ENCODE data around the gene CTRL. TPM values are rescaled to one million over a fixed set of nuclear protein-coding genes. Genes with fewer than 3 reads are reported as not detected.

CTRL gene
- total RNA-seq = under 1 TPM in 3 of 6 experiments, not detected in 3; 0.12 to 0.49 (median 0.44) TPM
- long read RNA-seq = 0 reads

GRCh38 chr16:67931712-67932461 is at the start of gene CTRL:
CTRL (minus strand) TSS chr16:67931862; CDS start chr16:67931852, 10 bp downstream.
- intact Hi-C loops (cut with DNase I) = no loop called here
- Histone ChIP-seq H3K4me1 (peaks cover 0 to 9% (median 3%) of the 10 kb centered on the region in 4 donors), H3K4me3 (no peak within 1 kb of the TSS), H3K9me3 (no peaks in the 10 kb centered on the region), H3K36me3 (peaks cover 0 to 4% (median 1%) of the 10 kb centered on the region in 4 donors), H3K27me3 (no peaks in the 10 kb centered on the region), H3K27ac (no peak within 1 kb of the TSS)
- DNase-seq (no peak), ATAC-seq (no peak)
- TF ChIP-seq POLR2A (IDR thresholded peaks at IDR 0.05) (no peak), CTCF (IDR thresholded peaks at IDR 0.05) (no peak)
- WGBS (ENCODE audit: insufficient coverage, low coverage, low lambda C conversion rate, missing lambda C conversion rate) = 100% methylated on average over 1 of the region's 15 CpGs

GRCh38 chr16:67979955-67980678 is 48.5 kb upstream of the CTRL start, which contains the start of gene DPEP3:
DPEP3 (minus strand) TSS chr16:67980499; CDS start chr16:67980380, 119 bp downstream.
- Histone ChIP-seq H3K4me1 (no peaks in the 10 kb centered on the region), H3K4me3 (no peak within 1 kb of the TSS), H3K9me3 (no peaks in the 10 kb centered on the region), H3K27ac (no peak within 1 kb of the TSS), H3K36me3 (no peaks in the 10 kb centered on the region), H3K27me3 (no peaks in the 10 kb centered on the region)
- 49% methylated on average over 25 of the region's 62 CpGs for WGBS (ENCODE audit: insufficient coverage, low coverage, low lambda C conversion rate, missing lambda C conversion rate)
- peak in 3 of 4 donors; percentile 3 to 15 (median 7) for TF ChIP-seq CTCF (IDR thresholded peaks at IDR 0.05)
- no peak for TF ChIP-seq POLR2A (IDR thresholded peaks at IDR 0.05)
- no peak for ATAC-seq
- DNase-seq = no peak
- intact Hi-C loops (cut with DNase I) = no loop called here

- Histone ChIP-seq H3K27me3 (no peaks in the 10 kb centered on the region), H3K9me3 (no peaks in the 10 kb centered on the region), H3K36me3 (no peaks in the 10 kb centered on the region), H3K4me1 (no peaks in the 10 kb centered on the region), H3K27ac (no peak overlapping the region), H3K4me3 (no peak overlapping the region)
- 60% methylated on average over 1 of the region's 9 CpGs for WGBS (ENCODE audit: insufficient coverage, low coverage, low lambda C conversion rate, missing lambda C conversion rate)
- no peak for ATAC-seq
- TF ChIP-seq POLR2A (IDR thresholded peaks at IDR 0.05) = no peak
- intact Hi-C loops (cut with DNase I) = no loop called here
- DNase-seq = no peak
Observed at GRCh38 chr16:67977469-67978227, 46.0 kb upstream of the CTRL start.

- TF ChIP-seq CTCF (IDR thresholded peaks at IDR 0.05) (no peak), POLR2A (IDR thresholded peaks at IDR 0.05) (no peak)
- DNase-seq = no peak
Observed at GRCh38 chr16:67977005-67977404, 45.3 kb upstream of the CTRL start.

More at GRCh38 chr16:67977005-67977404, 45.3 kb upstream of the CTRL start:
- Histone ChIP-seq H3K4me3 (no peak overlapping the region), H3K9me3 (no peaks in the 10 kb centered on the region), H3K36me3 (no peaks in the 10 kb centered on the region), H3K4me1 (no peaks in the 10 kb centered on the region), H3K27me3 (no peaks in the 10 kb centered on the region), H3K27ac (no peak overlapping the region)
- 37% methylated on average over 2 of the region's 5 CpGs for WGBS (ENCODE audit: insufficient coverage, low coverage, low lambda C conversion rate, missing lambda C conversion rate)
- no peak for ATAC-seq
- intact Hi-C loops (cut with DNase I) = no loop called here
